ENCODE results near the gene PLCB4.

PLCB4 gene

DNA sequence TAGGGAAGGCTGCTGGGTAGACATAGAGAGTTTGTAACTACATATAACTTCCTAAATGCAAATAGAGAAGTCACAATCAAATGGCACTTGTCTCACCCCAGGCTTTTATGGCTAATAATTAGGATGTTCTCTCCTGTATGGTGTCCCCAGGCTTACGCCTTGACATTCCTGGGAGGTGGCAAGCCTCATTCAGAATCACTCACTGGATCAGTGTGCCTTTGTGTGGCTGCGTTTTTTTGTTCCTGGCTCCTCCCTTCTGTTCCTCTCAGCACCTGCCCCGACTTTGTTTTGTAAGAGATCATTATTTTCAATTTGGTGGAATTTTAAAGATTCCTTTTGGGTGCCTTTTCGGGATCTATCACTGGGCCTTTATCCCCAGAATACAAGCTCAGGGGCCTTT, 451.2 kb downstream of the PLCB4 start:
- H3K79me2 ChIP-seq (ENCODE audit: insufficient read depth, low read length), result peaks cover 100% of the 10 kb centered on the region
- peak overlapping the region; percentile 96 for H3K4me2 ChIP-seq (ENCODE audit: low read depth, low read length, poor library complexity, severe bottlenecking)
- peaks cover 10% of the 10 kb centered on the region for H3K27me3 ChIP-seq (ENCODE audit: insufficient read depth, low read length, poor library complexity, severe bottlenecking)
- no peaks in the 10 kb centered on the region for H3K9me3 ChIP-seq (ENCODE audit: insufficient read depth, low read depth, low read length)
- H3K4me1 ChIP-seq (ENCODE audit: insufficient read depth, low read length, poor library complexity, severe bottlenecking), result peaks cover 74% of the 10 kb centered on the region
- H3K9me2 ChIP-seq (replicated peaks; ENCODE audit: low read depth, low read length), result no peaks in the 10 kb centered on the region
- H3K9ac ChIP-seq (ENCODE audit: low read depth, low read length, poor library complexity, severe bottlenecking), result peak overlapping the region; percentile 93
- 0 out of 2 replicates have a peak, but pooled peaks cover 2% of the 10 kb centered on the region for H3F3A ChIP-seq (ENCODE audit: low read depth)
- TF ChIP-seq EZH2phosphoT487 (IDR thresholded peaks at IDR 0.05; ENCODE audit: borderline replicate concordance), result no peak
- TF ChIP-seq, protein P1, sequence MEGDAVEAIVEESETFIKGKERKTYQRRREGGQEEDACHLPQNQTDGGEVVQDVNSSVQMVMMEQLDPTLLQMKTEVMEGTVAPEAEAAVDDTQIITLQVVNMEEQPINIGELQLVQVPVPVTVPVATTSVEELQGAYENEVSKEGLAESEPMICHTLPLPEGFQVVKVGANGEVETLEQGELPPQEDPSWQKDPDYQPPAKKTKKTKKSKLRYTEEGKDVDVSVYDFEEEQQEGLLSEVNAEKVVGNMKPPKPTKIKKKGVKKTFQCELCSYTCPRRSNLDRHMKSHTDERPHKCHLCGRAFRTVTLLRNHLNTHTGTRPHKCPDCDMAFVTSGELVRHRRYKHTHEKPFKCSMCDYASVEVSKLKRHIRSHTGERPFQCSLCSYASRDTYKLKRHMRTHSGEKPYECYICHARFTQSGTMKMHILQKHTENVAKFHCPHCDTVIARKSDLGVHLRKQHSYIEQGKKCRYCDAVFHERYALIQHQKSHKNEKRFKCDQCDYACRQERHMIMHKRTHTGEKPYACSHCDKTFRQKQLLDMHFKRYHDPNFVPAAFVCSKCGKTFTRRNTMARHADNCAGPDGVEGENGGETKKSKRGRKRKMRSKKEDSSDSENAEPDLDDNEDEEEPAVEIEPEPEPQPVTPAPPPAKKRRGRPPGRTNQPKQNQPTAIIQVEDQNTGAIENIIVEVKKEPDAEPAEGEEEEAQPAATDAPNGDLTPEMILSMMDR (conservative IDR thresholded peaks at IDR 0.05; ENCODE audit: low read length), result no peak
- H4K20me1 ChIP-seq (ENCODE audit: insufficient read depth, low read length, poor library complexity, severe bottlenecking), result peaks cover 92% of the 10 kb centered on the region
- peak overlapping the region; percentile 80 for H3K4me3 ChIP-seq (ENCODE audit: low read length, poor library complexity, severe bottlenecking)
- peaks cover 76% of the 10 kb centered on the region for H3K36me3 ChIP-seq (ENCODE audit: insufficient read depth, low read length)
- no peak overlapping the region for H2AFZ ChIP-seq (ENCODE audit: low read length)

DNA sequence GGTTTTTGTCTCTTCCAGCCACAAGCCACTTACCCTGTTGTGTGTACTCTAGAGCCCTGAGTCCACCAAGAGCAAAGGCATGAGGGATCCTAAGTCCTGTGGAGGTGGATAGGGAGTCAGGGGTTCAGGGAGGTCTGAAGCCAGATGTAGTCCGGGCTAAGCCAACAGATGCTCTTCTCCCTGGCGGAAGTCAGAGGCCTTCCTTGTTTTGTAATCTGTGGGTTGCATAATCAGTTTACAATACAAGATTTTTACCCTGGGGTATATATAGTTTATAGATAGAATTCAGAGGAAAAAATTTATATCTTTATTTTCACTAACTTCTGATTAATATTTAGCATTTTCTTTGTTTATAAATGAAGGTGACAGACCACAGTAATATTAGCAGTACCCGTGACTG, 454.7 kb downstream of the PLCB4 start:
- Histone ChIP-seq H3K27me3 (ENCODE audit: insufficient read depth, low read length, poor library complexity, severe bottlenecking) (no peaks in the 10 kb centered on the region), H3K4me2 (ENCODE audit: low read depth, low read length, poor library complexity, severe bottlenecking) (peak overlapping the region; percentile 96), H3K9me3 (ENCODE audit: insufficient read depth, low read depth, low read length) (no peaks in the 10 kb centered on the region), H2AFZ (ENCODE audit: low read length) (no peak overlapping the region), H3K9ac (ENCODE audit: low read depth, low read length, poor library complexity, severe bottlenecking) (no peak overlapping the region), H3K36me3 (ENCODE audit: insufficient read depth, low read length) (peaks cover 89% of the 10 kb centered on the region), H3K4me3 (ENCODE audit: low read length, poor library complexity, severe bottlenecking) (peak overlapping the region; percentile 46), H3K4me1 (ENCODE audit: insufficient read depth, low read length, poor library complexity, severe bottlenecking) (peaks cover 81% of the 10 kb centered on the region), H3K9me2 (replicated peaks; ENCODE audit: low read depth, low read length) (no peaks in the 10 kb centered on the region), H3F3A (ENCODE audit: low read depth) (no peaks in the 10 kb centered on the region), H4K20me1 (ENCODE audit: insufficient read depth, low read length, poor library complexity, severe bottlenecking) (peaks cover 98% of the 10 kb centered on the region), H3K79me2 (ENCODE audit: insufficient read depth, low read length) (peaks cover 98% of the 10 kb centered on the region)
- TF ChIP-seq EZH2phosphoT487 (IDR thresholded peaks at IDR 0.05; ENCODE audit: borderline replicate concordance), result no peak
- TF ChIP-seq, protein P1 (conservative IDR thresholded peaks at IDR 0.05; ENCODE audit: low read length), result no peak
